H9 (cell line): ENCODE data around the gene AATK. TPM values are rescaled to one million over a fixed set of nuclear protein-coding genes. Genes with fewer than 3 reads are reported as not detected.

Experiments
- DNase-seq: peaks from one replicate; pipeline ENCODE4 v3.0.0-alpha.2; 2017
- H2AFZ ChIP-seq: one replicate; pipeline ENCODE4 v1.6.1; 2013; ENCODE audit warnings: mild to moderate bottlenecking, low read length, control low read depth, moderate library complexity
- H2AK5ac ChIP-seq: 2 replicates; pipeline ENCODE4 v1.6.1; 2013; ENCODE audit warnings: low read length, control low read depth, mixed read lengths; ENCODE audit not compliant: insufficient read length
- H2BK120ac ChIP-seq: one replicate; pipeline ENCODE4 v1.6.1; 2013; ENCODE audit warnings: low read depth, mild to moderate bottlenecking, low read length, control low read depth, inconsistent platforms; ENCODE audit not compliant: poor library complexity, severe bottlenecking
- H2BK12ac ChIP-seq: 2 replicates; pipeline ENCODE4 v1.6.1; 2013; ENCODE audit warnings: low read length, control low read depth, mixed read lengths, low read depth; ENCODE audit not compliant: insufficient read length
- H2BK15ac ChIP-seq: 2 replicates; pipeline ENCODE4 v1.6.1; 2013; ENCODE audit warnings: low read depth, low read length, control low read depth
- H2BK20ac ChIP-seq: one replicate; pipeline ENCODE4 v1.6.1; 2013; ENCODE audit warnings: low read depth, mild to moderate bottlenecking, low read length, control low read depth, inconsistent platforms; ENCODE audit not compliant: poor library complexity, severe bottlenecking
- H2BK5ac ChIP-seq: 2 replicates; pipeline ENCODE4 v1.6.1; 2013; ENCODE audit warnings: low read length, control low read depth, mixed read lengths; ENCODE audit not compliant: insufficient read length
- H3K14ac ChIP-seq: 2 replicates; pipeline ENCODE4 v1.6.1; 2013; ENCODE audit warnings: low read length, control low read depth; ENCODE audit not compliant: insufficient read depth
- H3K18ac ChIP-seq: 2 replicates; pipeline ENCODE4 v1.6.1; 2013; ENCODE audit warnings: low read depth, mild to moderate bottlenecking, mixed read lengths, low read length, control low read depth; ENCODE audit not compliant: insufficient read length
- H3K23ac ChIP-seq: 2 replicates; pipeline ENCODE4 v1.6.1; 2013; ENCODE audit warnings: low read length, control low read depth, mixed read lengths, low read depth; ENCODE audit not compliant: insufficient read length
- H3K23me2 ChIP-seq: 2 replicates; pipeline ENCODE4 v1.6.1; 2013; ENCODE audit warnings: low read depth, mild to moderate bottlenecking, mixed read lengths, low read length, control low read depth; ENCODE audit not compliant: insufficient read length, poor library complexity, severe bottlenecking
- H3K27ac ChIP-seq: 2 replicates; pipeline ENCODE4 v1.5.1; 2013; ENCODE audit warnings: low read length, control low read depth, mixed read lengths, low read depth; ENCODE audit not compliant: insufficient read length
- H3K27me3 ChIP-seq: 2 replicates; pipeline ENCODE4 v1.6.1; 2013; ENCODE audit warnings: low read length, control low read depth, inconsistent platforms; ENCODE audit not compliant: insufficient read depth
- H3K4ac ChIP-seq: 2 replicates; pipeline ENCODE4 v1.6.1; 2013; ENCODE audit warnings: low read depth, mild to moderate bottlenecking, control low read depth, inconsistent platforms, low read length, moderate library complexity
- H3K4me1 ChIP-seq: 2 replicates; pipeline ENCODE4 v1.6.1; 2013; ENCODE audit warnings: low read length, control low read depth, inconsistent platforms; ENCODE audit not compliant: insufficient read depth
- H3K4me2 ChIP-seq: 2 replicates; pipeline ENCODE4 v1.6.1; 2013; ENCODE audit warnings: low read length, control low read depth, mixed read lengths; ENCODE audit not compliant: insufficient read length, insufficient read depth
- H3K56ac ChIP-seq: 2 replicates; pipeline ENCODE4 v1.6.1; 2013; ENCODE audit warnings: low read depth, mild to moderate bottlenecking, mixed read lengths, low read length, control low read depth; ENCODE audit not compliant: insufficient read length
- H3K79me1 ChIP-seq: 2 replicates; pipeline ENCODE4 v1.6.1; 2013; ENCODE audit warnings: low read depth, mild to moderate bottlenecking, moderate library complexity, low read length, control low read depth, inconsistent platforms; ENCODE audit not compliant: insufficient read depth, poor library complexity, severe bottlenecking
- H3K79me2 ChIP-seq: 2 replicates; pipeline ENCODE4 v1.6.1; 2013; ENCODE audit warnings: low read length, control low read depth, inconsistent platforms; ENCODE audit not compliant: insufficient read depth
- H3K9ac ChIP-seq: 2 replicates; pipeline ENCODE4 v1.6.1; 2013; ENCODE audit warnings: low read length, control low read depth, mixed read lengths; ENCODE audit not compliant: insufficient read length; ENCODE audit errors: extremely low read depth
- H3K9me3 ChIP-seq: one replicate; pipeline ENCODE4 v1.6.1; 2013; ENCODE audit warnings: low read depth, low read length, inconsistent platforms; ENCODE audit not compliant: control insufficient read depth
- H3T11ph ChIP-seq: one replicate; pipeline ENCODE4 v1.6.1; 2013; ENCODE audit warnings: mild to moderate bottlenecking, low read length, control low read depth, inconsistent platforms
- H4K20me1 ChIP-seq: one replicate; pipeline ENCODE4 v1.6.1; 2013; ENCODE audit not compliant: control insufficient read depth, insufficient read length, insufficient read depth
- H4K5ac ChIP-seq: 2 replicates; pipeline ENCODE4 v1.6.1; 2013; ENCODE audit warnings: low read depth, mild to moderate bottlenecking, mixed read lengths, low read length, control low read depth; ENCODE audit not compliant: insufficient read length
- H4K8ac ChIP-seq: replicated peaks from 2 replicates; pipeline ENCODE4 v1.6.1; 2013; ENCODE audit warnings: low read length, control low read depth, mixed read lengths, low read depth; ENCODE audit not compliant: insufficient read length
- H4K91ac ChIP-seq: 2 replicates; pipeline ENCODE4 v1.6.1; 2013; ENCODE audit warnings: low read depth, mild to moderate bottlenecking, moderate library complexity, mixed read lengths, low read length, control low read depth; ENCODE audit not compliant: insufficient read length
- H3K27ac Mint-ChIP-seq, 3 experiments: 2 replicates in 2 of 3; 3 replicates in 1 of 3; pipeline ENCODE4 v1.8.0; 2020 to 2021; ENCODE audit warnings: mixed read lengths in 3 of 3, mild to moderate bottlenecking in 1 of 3, moderate library complexity in 1 of 3
- H3K27me3 Mint-ChIP-seq: 2 replicates; pipeline ENCODE4 v1.8.0; 2021; ENCODE audit warnings: low read depth, mild to moderate bottlenecking, moderate library complexity, mixed read lengths
- H3K36me3 Mint-ChIP-seq, 3 experiments: 2 replicates in 2 of 3; 3 replicates in 1 of 3; pipeline ENCODE4 v1.8.0; 2020 to 2021; ENCODE audit warnings: low read depth in 3 of 3, mixed read lengths in 3 of 3; ENCODE audit not compliant: insufficient read depth in 1 of 3
- H3K4me1 Mint-ChIP-seq, 2 experiments: 2 replicates each; pipeline ENCODE4 v1.8.0; 2020; ENCODE audit warnings: mixed read lengths in 2 of 2
- H3K4me3 Mint-ChIP-seq, 2 experiments: 2 replicates in 1 of 2; 3 replicates in 1 of 2; pipeline ENCODE4 v1.8.0; 2020 to 2021; ENCODE audit warnings: mild to moderate bottlenecking in 2 of 2, mixed read lengths in 2 of 2, moderate library complexity in 1 of 2
- H3K9me3 Mint-ChIP-seq, 2 experiments: 2 replicates in 1 of 2; 3 replicates in 1 of 2; pipeline ENCODE4 v1.8.0; 2020; ENCODE audit warnings: mild to moderate bottlenecking in 2 of 2, mixed read lengths in 2 of 2, moderate library complexity in 1 of 2
- CTCF ChIP-seq: fragments of 200-600 bp; sonication (generic); conservative IDR thresholded peaks from 3 replicates; pipeline ENCODE4 v1.8.0; 2021; ENCODE audit warnings: antibody characterized with exemption, mild to moderate bottlenecking
- WGBS: extraction: QIAGEN DNeasy Blood & Tissue Kit; methylation state at CpG from one replicate; pipeline ENCODE4 v1.1.7; 2013; ENCODE audit warnings: missing lambda C conversion rate, low lambda C conversion rate, mixed read lengths; ENCODE audit not compliant: insufficient read length; ENCODE audit errors: extremely low coverage; 5-methylcytosine and 5-hydroxymethylcytosine counted together
- total RNA-seq: library from RNA; stranded (reverse); gene quantifications from 2 replicates; pipeline ENCODE4 v1.2.1, GENCODE V29; 2021

AATK gene
- total RNA-seq, 1 experiment from 2014 or later: 2.4 TPM

- Histone ChIP-seq H3K9ac (no peak overlapping the region), H3K18ac (no peak overlapping the region), H3K27me3 (no peaks in the 10 kb centered on the region), H3K4me1 (no peaks in the 10 kb centered on the region), H3K79me2 (no peaks in the 10 kb centered on the region), H4K20me1 (peaks cover 5% of the 10 kb centered on the region), H2BK12ac (no peak overlapping the region), H3K4ac (no peak overlapping the region), H3K79me1 (no peaks in the 10 kb centered on the region), H3K23me2 (no peaks in the 10 kb centered on the region), H4K8ac (no peak overlapping the region), H3K14ac (no peak overlapping the region), H2BK20ac (no peak overlapping the region), H3K23ac (no peak overlapping the region), H4K91ac (no peak overlapping the region), H2BK15ac (no peak overlapping the region), H3T11ph (no peak overlapping the region), H3K9me3 (no peaks in the 10 kb centered on the region), H2BK120ac (no peak overlapping the region), H3K27ac (no peak overlapping the region), H2AK5ac (no peak overlapping the region), H3K4me2 (no peak overlapping the region), H3K56ac (no peak overlapping the region), H2AFZ (no peak overlapping the region), H2BK5ac (no peak overlapping the region), H4K5ac (no peak overlapping the region)
- Mint-ChIP-seq H3K27me3 (no peaks in the 10 kb centered on the region), H3K36me3 (no peaks in the 10 kb centered on the region; a peak in 2 of 7 replicates), H3K4me3 (no peak overlapping the region), H3K9me3 (no peaks in the 10 kb centered on the region), H3K27ac (peak overlapping the region; percentile 23 to 77 (median 69); a peak in 4 of 7 replicates), H3K4me1 (peaks cover 16 to 27% of the 10 kb centered on the region in 2 experiments)
- DNase-seq: no peak
- no peak for TF ChIP-seq CTCF
- no CpG with 5 or more reads among the region's 8 CpGs for WGBS
Observed at GRCh38 chr17:81074875-81075274, 91.1 kb downstream of the AATK start.
